Stimulated activated CD4-positive, alpha-beta T cell treated with anti-CD3 and anti-CD28 coated beads, Interleukin-4, amount 100 ng/mL, for 48 hours (primary cell): Measurements from ENCODE around the gene CEP170.

Experiments used
- DNase-seq, 2 donors: peaks; one replicate each; pipeline ENCODE4 v3.0.0-alpha.2; 2020; ENCODE audit warnings: low read depth in 2 of 2

The CEP170 gene

GRCh38 chr1:243254927-243255790, at the start of gene CEP170:
Gene CEP170, minus strand, starts transcription at chr1:243255281. Its CDS starts 30,001 bp downstream, at chr1:243225280.
- DNase-seq, result peak; percentile 80 to 84

DNA sequence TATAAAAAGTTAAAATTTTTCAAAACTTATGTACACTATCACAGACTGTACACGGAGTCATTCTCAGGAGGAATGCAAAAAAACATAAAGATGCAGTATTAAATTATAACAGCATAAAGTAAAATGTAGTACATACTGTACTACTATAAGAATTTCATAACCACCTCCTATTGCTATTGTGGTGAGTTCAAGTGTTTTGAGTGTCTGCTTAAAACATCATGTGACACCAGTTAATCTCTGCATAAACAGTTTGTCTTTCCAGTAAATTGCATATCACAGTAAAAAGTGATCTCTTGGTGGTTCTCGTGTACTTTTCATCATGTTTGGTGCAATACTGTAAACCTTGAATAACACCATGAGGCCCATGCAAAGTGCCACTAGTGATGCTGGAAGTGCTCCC, 46.0 kb upstream of the CEP170 start:
- DNase-seq, result no peak

DNA sequence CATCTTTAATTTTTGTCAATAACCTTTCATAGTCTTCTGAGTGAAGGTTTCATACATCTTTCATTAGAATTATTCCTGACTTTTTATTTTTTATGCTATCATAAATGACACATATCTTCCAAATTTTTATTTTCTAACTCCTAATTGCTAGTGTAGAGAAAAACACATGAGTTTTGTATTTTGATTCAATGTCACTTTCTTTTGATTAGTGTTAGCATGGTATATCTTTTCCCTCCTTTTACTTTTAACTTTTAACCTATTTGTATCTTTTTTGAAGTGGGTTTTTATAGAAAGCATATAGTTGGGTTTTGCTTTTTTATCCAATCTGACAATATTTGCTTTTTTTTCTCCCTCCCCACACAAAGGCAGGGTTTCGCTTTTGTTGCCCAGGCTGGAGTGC, 44.0 kb upstream of the CEP170 start:
- DNase-seq, result no peak

DNA sequence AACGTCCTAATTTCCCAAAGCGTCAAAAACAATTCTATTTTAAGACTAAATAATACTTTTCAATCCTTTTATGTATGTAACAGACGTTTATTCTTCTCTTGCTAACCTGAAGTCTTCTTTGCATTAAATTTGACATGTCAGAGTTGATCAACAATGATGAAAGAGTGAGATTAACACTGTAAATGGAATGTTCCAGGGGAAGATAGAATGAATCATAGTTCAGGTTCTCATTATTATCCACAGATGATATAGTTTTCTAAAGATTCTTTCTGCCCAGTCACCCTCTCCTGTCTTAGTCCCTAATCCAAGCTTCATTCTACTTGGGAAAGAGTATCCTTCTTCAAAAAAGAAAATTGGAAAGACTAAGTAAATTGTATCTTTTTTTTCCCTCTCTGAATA, 39.6 kb upstream of the CEP170 start:
- no peak for DNase-seq

- no peak for DNase-seq
Measured at GRCh38 chr1:243293941-243294722, 39.1 kb upstream of the CEP170 start.

GRCh38 chr1:243292117-243292516, 37.0 kb upstream of the CEP170 start:
- DNase-seq, result no peak

- DNase-seq, result no peak
Measured at GRCh38 chr1:243291292-243291691, 36.2 kb upstream of the CEP170 start.

DNA sequence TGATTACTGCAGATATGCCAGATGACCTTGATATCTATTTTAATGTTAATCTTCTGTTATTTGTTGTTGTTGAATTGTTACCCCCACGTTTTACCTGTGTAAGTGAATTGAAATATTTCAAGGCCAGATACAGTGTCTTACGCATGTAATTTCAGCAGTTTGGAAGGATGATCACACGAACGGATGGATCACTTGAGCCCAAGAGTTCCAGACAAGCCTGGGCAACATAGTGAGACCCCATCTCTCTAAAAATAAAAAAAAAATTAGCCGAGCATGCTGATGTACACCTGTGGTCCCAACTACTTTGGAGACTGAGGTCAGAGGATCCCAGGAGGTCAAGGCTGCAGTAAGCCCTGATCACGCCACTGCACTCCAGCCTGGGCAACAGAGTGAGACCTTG, 33.0 kb upstream of the CEP170 start:
- no peak for DNase-seq

DNA sequence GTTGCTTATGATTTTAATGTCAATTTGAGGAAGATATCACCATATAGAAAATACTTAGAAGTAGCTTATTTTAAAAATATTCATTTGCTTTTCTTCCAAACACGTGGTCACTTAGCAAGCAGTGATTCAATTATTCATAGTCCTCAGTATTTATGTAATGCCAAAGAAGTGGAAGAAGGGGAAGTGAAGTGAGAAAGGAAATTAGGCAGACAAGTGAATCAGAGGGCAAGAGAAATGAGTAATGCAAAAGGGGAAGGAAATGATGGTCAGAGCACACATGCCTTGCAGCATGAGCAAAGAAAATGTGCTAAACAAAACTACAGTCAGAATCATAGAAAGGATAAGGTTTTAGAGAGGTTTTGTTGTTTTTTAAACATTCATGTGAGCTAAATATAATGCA, 32.6 kb upstream of the CEP170 start:
- no peak for DNase-seq

DNA sequence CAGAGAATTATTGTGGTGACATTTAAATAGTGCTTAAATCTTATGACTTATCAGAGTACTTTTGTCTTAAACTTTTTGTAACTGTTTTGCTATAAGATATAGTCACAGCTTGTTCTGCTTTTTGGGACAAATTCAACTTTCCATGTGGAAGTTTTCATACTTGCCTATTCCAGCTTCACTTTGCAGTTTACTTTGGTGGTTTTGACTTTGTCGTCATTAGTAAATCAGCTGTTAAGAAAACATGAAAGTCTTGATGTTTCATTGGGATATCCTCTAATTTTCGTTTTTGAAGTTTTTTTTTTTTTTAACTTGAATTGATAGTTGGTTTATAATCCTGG, 32.0 kb upstream of the CEP170 start:
- no peak for DNase-seq

GRCh38 chr1:243286409-243287122, 31.5 kb upstream of the CEP170 start:
- no peak for DNase-seq

- DNase-seq, result no peak
Measured at GRCh38 chr1:243281672-243282071, 26.6 kb upstream of the CEP170 start.

- DNase-seq, result no peak
Measured at GRCh38 chr1:243280571-243281129, 25.6 kb upstream of the CEP170 start.

- DNase-seq, result no peak
Measured at GRCh38 chr1:243275316-243275715, 20.2 kb upstream of the CEP170 start.

DNA sequence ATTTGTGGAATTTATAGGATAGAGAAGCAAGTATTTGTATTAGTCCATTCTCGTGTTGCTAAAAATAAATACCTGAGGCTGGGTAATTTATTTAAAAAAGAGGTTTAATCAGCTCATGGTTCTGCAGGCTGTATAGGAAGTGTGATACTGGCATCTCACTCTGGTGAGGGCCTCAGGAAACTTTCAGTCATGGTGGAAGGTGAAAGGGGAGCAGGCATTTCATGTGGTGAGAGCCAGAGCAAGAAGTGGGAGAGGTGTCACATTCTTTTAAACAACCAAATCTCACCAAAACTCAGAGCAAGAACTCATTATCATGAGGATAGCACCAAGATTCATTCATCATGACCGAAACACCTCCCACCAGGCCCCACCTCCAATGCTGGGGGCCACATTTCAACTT, 18.9 kb upstream of the CEP170 start:
- no peak for DNase-seq

DNA sequence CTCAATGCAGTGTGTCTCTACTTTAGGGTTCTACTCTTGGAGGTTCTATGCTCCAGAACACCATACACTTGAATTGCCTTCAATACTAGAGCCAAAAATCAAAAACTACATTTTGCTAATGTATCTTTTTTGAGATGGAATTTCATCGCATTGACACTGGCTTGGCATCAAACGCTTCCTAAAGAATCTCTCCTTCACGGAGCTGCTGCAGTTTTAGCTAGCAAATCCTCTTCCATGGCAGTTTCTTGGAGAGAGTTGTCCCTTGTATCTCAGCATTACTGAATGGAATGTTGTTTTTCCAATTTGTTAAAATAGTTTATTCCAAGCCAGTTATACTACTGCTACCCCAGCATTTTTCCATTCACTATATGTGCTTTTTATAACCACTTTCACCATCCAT, 18.4 kb upstream of the CEP170 start:
- DNase-seq, result no peak

GRCh38 chr1:243272401-243272800, 17.3 kb upstream of the CEP170 start:
- no peak for DNase-seq

- no peak for DNase-seq
Measured at GRCh38 chr1:243271996-243272395, 16.9 kb upstream of the CEP170 start.

- DNase-seq, result no peak
Measured at GRCh38 chr1:243270097-243270864, 15.2 kb upstream of the CEP170 start.

- DNase-seq, result no peak
Measured at GRCh38 chr1:243269461-243269801, 14.3 kb upstream of the CEP170 start.

- DNase-seq, result no peak
Measured at GRCh38 chr1:243268751-243269460, 13.8 kb upstream of the CEP170 start.
